ENCODE measurements around the gene GPS2.

- TF ChIP-seq CTCF (optimal IDR thresholded peaks at IDR 0.05 in 1 of 3, IDR thresholded peaks at IDR 0.05 in 1 of 3, conservative IDR thresholded peaks at IDR 0.05 in 1 of 3; ENCODE audit: extremely low read depth in 1 of 3, insufficient read depth in 2 of 3, low read length in 3 of 3) (no peak), EZH2 (IDR thresholded peaks at IDR 0.05; ENCODE audit: low read length) (no peak)
These were observed 52.0 kb downstream of the GPS2 start for GRCh38 chr17:7262935-7263800.

Data from keratinocyte (primary cell).